Keratinocyte (primary cell): ENCODE measurements around the gene DCHS2.

Experiments used
- CTCF ChIP-seq, 3 experiments: IDR thresholded peaks in 1 of 3; conservative IDR thresholded peaks in 1 of 3; optimal IDR thresholded peaks in 1 of 3; 2 replicates in 2 of 3; 3 replicates in 1 of 3; pipeline versions ENCODE3 to v1.5.1; 2011; ENCODE audit warnings: low read length in 3 of 3, mild to moderate bottlenecking in 3 of 3, moderate library complexity in 2 of 3, control low read depth in 1 of 3, inconsistent platforms in 1 of 3; ENCODE audit not compliant: insufficient read depth in 2 of 3; ENCODE audit errors: extremely low read depth in 1 of 3
- EZH2 ChIP-seq: IDR thresholded peaks from one replicate; pipeline ENCODE4 v1.6.1; 2012; ENCODE audit warnings: inconsistent platforms, mild to moderate bottlenecking, low read length, moderate library complexity

- TF ChIP-seq CTCF (optimal IDR thresholded peaks at IDR 0.05 in 1 of 3, IDR thresholded peaks at IDR 0.05 in 1 of 3, conservative IDR thresholded peaks at IDR 0.05 in 1 of 3; ENCODE audit: extremely low read depth in 1 of 3, insufficient read depth in 2 of 3, low read length in 3 of 3) (no peak), EZH2 (no peak)
Observed at GRCh38 chr4:154310578-154310977, 181.0 kb downstream of the DCHS2 start.
